Neural progenitor cell (in vitro differentiated cells): ENCODE results near the gene ARHGAP24. TPM values are rescaled to one million over a fixed set of nuclear protein-coding genes. Genes with fewer than 3 reads are reported as not detected.

Source experiments
- DNase-seq: peaks from one replicate; pipeline ENCODE4 v3.0.0-alpha.2; 2016; ENCODE audit warnings: low spot score
- H2AFZ ChIP-seq: fragments of 200-600 bp; sonication (generic); replicated peaks from 2 replicates; pipeline ENCODE4 v1.6.1; 2016; ENCODE audit warnings: antibody characterized with exemption
- H3F3A ChIP-seq: fragments of 200-600 bp; sonication (generic); 2 replicates; pipeline ENCODE4 v1.6.1; 2016; ENCODE audit warnings: antibody characterized with exemption, low read depth
- H3K27ac ChIP-seq: fragments of 200-600 bp; sonication (generic); 2 replicates; pipeline ENCODE4 v1.5.1; 2016; ENCODE audit warnings: mild to moderate bottlenecking
- H3K27me3 ChIP-seq: fragments of 200-600 bp; sonication (generic); 2 replicates; pipeline ENCODE4 v1.6.1; 2016; ENCODE audit warnings: mild to moderate bottlenecking, moderate library complexity
- H3K36me3 ChIP-seq: fragments of 200-600 bp; sonication (generic); 2 replicates; pipeline ENCODE4 v1.5.1; 2016
- H3K4me1 ChIP-seq: fragments of 200-600 bp; sonication (generic); 2 replicates; pipeline ENCODE4 v1.6.1; 2016; ENCODE audit warnings: mixed run types
- H3K4me2 ChIP-seq: fragments of 200-600 bp; sonication (generic); 2 replicates; pipeline ENCODE4 v1.6.1; 2016
- H3K4me3 ChIP-seq: fragments of 200-600 bp; sonication (generic); 2 replicates; pipeline ENCODE4 v1.5.1; 2016
- H3K79me2 ChIP-seq: fragments of 200-600 bp; sonication (generic); 2 replicates; pipeline ENCODE4 v1.6.1; 2016; ENCODE audit warnings: low read depth
- H3K9ac ChIP-seq: fragments of 200-600 bp; sonication (generic); 2 replicates; pipeline ENCODE4 v1.6.1; 2016
- H3K9me3 ChIP-seq: fragments of 200-600 bp; sonication (generic); 2 replicates; pipeline ENCODE4 v1.5.1; 2016; ENCODE audit warnings: low read depth
- H4K20me1 ChIP-seq: fragments of 200-600 bp; sonication (generic); 2 replicates; pipeline ENCODE4 v1.6.1; 2016; ENCODE audit warnings: low read depth
- H3K27ac Mint-ChIP-seq: 3 replicates; pipeline ENCODE4 v1.8.0; 2021; ENCODE audit warnings: mixed read lengths
- H3K27me3 Mint-ChIP-seq: 2 replicates; pipeline ENCODE4 v1.8.0; 2022; ENCODE audit warnings: low read depth, mild to moderate bottlenecking, inconsistent platforms, moderate library complexity, mixed read lengths; ENCODE audit not compliant: insufficient read depth
- H3K36me3 Mint-ChIP-seq: 3 replicates; pipeline ENCODE4 v1.8.0; 2021; ENCODE audit warnings: mixed read lengths
- H3K4me1 Mint-ChIP-seq: 3 replicates; pipeline ENCODE4 v1.8.0; 2021; ENCODE audit warnings: mixed read lengths
- H3K4me3 Mint-ChIP-seq: 3 replicates; pipeline ENCODE4 v1.8.0; 2021; ENCODE audit warnings: mild to moderate bottlenecking, moderate library complexity, mixed read lengths
- H3K9me3 Mint-ChIP-seq: 3 replicates; pipeline ENCODE4 v1.8.0; 2020; ENCODE audit warnings: mixed read lengths
- CTCF ChIP-seq: fragments of 200-600 bp; sonication (generic); IDR thresholded peaks from 2 replicates; pipeline ENCODE4 v1.5.1; 2017; ENCODE audit warnings: antibody characterized with exemption, mild to moderate bottlenecking
- EZH2 ChIP-seq: fragments of 200-600 bp; sonication (generic); IDR thresholded peaks from 2 replicates; pipeline ENCODE4 v1.6.1; 2017; ENCODE audit warnings: antibody characterized with exemption, mild to moderate bottlenecking, moderate library complexity
- EZH2phosphoT487 ChIP-seq: fragments of 200-600 bp; sonication (generic); IDR thresholded peaks from 2 replicates; pipeline ENCODE4 v1.6.1; 2017; ENCODE audit warnings: antibody characterized with exemption
- total RNA-seq: library from RNA; depleted of rRNA; stranded (reverse); fragments of >200 nt; gene quantifications from 2 replicates; pipeline ENCODE4 v1.2.3, GENCODE V29; 2015; ENCODE audit warnings: low replicate concordance

Gene ARHGAP24
- total RNA-seq, 1 donor from 2014 or later: 2.2 TPM

GRCh38 chr4:85669992-85670548, 195.1 kb downstream of the ARHGAP24 start:
- Histone ChIP-seq H3F3A (no peaks in the 10 kb centered on the region), H3K4me1 (no peaks in the 10 kb centered on the region), H4K20me1 (no peaks in the 10 kb centered on the region), H3K4me3 (no peak overlapping the region), H3K4me2 (no peak overlapping the region), H3K27me3 (no peaks in the 10 kb centered on the region), H3K79me2 (no peaks in the 10 kb centered on the region), H2AFZ (no peak overlapping the region), H3K27ac (no peak overlapping the region), H3K36me3 (peaks cover 5% of the 10 kb centered on the region), H3K9ac (no peak overlapping the region), H3K9me3 (no peaks in the 10 kb centered on the region)
- Mint-ChIP-seq H3K36me3 (no peaks in the 10 kb centered on the region), H3K27me3 (no peaks in the 10 kb centered on the region), H3K9me3 (peaks cover 15% of the 10 kb centered on the region), H3K4me1 (no peaks in the 10 kb centered on the region), H3K27ac (no peak overlapping the region), H3K4me3 (no peak overlapping the region)
- no peak for TF ChIP-seq EZH2phosphoT487
- no peak for TF ChIP-seq CTCF
- TF ChIP-seq EZH2: no peak
- DNase-seq: no peak

GRCh38 chr4:85671120-85671519, 196.2 kb downstream of the ARHGAP24 start:
- no peaks in the 10 kb centered on the region for H3K4me1 ChIP-seq
- H3K9me3 Mint-ChIP-seq: peaks cover 10% of the 10 kb centered on the region
- no peak overlapping the region for H3K4me3 ChIP-seq
- no peaks in the 10 kb centered on the region for H3K79me2 ChIP-seq
- H3K36me3 Mint-ChIP-seq: no peaks in the 10 kb centered on the region
- H3K36me3 ChIP-seq: peaks cover 5% of the 10 kb centered on the region
- no peak overlapping the region for H3K9ac ChIP-seq
- no peaks in the 10 kb centered on the region for H3F3A ChIP-seq
- H3K4me2 ChIP-seq: no peak overlapping the region
- H3K27me3 Mint-ChIP-seq: no peaks in the 10 kb centered on the region
- H4K20me1 ChIP-seq: no peaks in the 10 kb centered on the region
- H3K4me1 Mint-ChIP-seq: no peaks in the 10 kb centered on the region
- no peaks in the 10 kb centered on the region for H3K27me3 ChIP-seq
- no peaks in the 10 kb centered on the region for H3K9me3 ChIP-seq
- no peak for DNase-seq
- no peak overlapping the region for H3K4me3 Mint-ChIP-seq
- no peak overlapping the region for H3K27ac ChIP-seq
- no peak overlapping the region for H2AFZ ChIP-seq
- no peak overlapping the region for H3K27ac Mint-ChIP-seq
- TF ChIP-seq EZH2: no peak

GRCh38 chr4:85672116-85672515, 197.2 kb downstream of the ARHGAP24 start:
- no peak overlapping the region for H3K4me3 Mint-ChIP-seq
- H3K27me3 Mint-ChIP-seq: no peaks in the 10 kb centered on the region
- no peaks in the 10 kb centered on the region for H3F3A ChIP-seq
- no peak overlapping the region for H3K27ac ChIP-seq
- H3K9me3 ChIP-seq: no peaks in the 10 kb centered on the region
- no peaks in the 10 kb centered on the region for H4K20me1 ChIP-seq
- H3K4me2 ChIP-seq: no peak overlapping the region
- H3K36me3 Mint-ChIP-seq: no peaks in the 10 kb centered on the region
- H2AFZ ChIP-seq: no peak overlapping the region
- TF ChIP-seq EZH2phosphoT487: no peak
- no peak for TF ChIP-seq EZH2
- TF ChIP-seq CTCF: no peak
- H3K4me1 ChIP-seq: no peaks in the 10 kb centered on the region
- no peaks in the 10 kb centered on the region for H3K27me3 ChIP-seq
- H3K9ac ChIP-seq: no peak overlapping the region
- H3K36me3 ChIP-seq: peaks cover 5% of the 10 kb centered on the region
- H3K4me3 ChIP-seq: no peak overlapping the region
- H3K79me2 ChIP-seq: no peaks in the 10 kb centered on the region
- DNase-seq: no peak
- peaks cover 1% of the 10 kb centered on the region for H3K4me1 Mint-ChIP-seq
- no peak overlapping the region for H3K27ac Mint-ChIP-seq
- peaks cover 7% of the 10 kb centered on the region for H3K9me3 Mint-ChIP-seq

- no peaks in the 10 kb centered on the region for H4K20me1 ChIP-seq
- TF ChIP-seq EZH2: no peak
- TF ChIP-seq CTCF: no peak
- TF ChIP-seq EZH2phosphoT487: no peak
- H3K4me2 ChIP-seq: no peak overlapping the region
- H3K27me3 Mint-ChIP-seq: no peaks in the 10 kb centered on the region
- H3K27ac Mint-ChIP-seq: no peak overlapping the region
- H3K36me3 Mint-ChIP-seq: no peaks in the 10 kb centered on the region
- peaks cover 1% of the 10 kb centered on the region for H3K36me3 ChIP-seq
- H2AFZ ChIP-seq: no peak overlapping the region
- no peak overlapping the region for H3K27ac ChIP-seq
- H3K4me1 Mint-ChIP-seq: peaks cover 2% of the 10 kb centered on the region
- H3K27me3 ChIP-seq: no peaks in the 10 kb centered on the region
- H3K4me3 ChIP-seq: no peak overlapping the region
- H3K4me3 Mint-ChIP-seq: no peak overlapping the region
- no peak overlapping the region for H3K9ac ChIP-seq
- no peaks in the 10 kb centered on the region for H3F3A ChIP-seq
- no peaks in the 10 kb centered on the region for H3K4me1 ChIP-seq
- H3K9me3 ChIP-seq: no peaks in the 10 kb centered on the region
- H3K9me3 Mint-ChIP-seq: peaks cover under 1% of the 10 kb centered on the region
- no peaks in the 10 kb centered on the region for H3K79me2 ChIP-seq
- DNase-seq: no peak
These were observed 198.0 kb downstream of the ARHGAP24 start for GRCh38 chr4:85672959-85673358.
